ENCODE results near the gene ROPN1L. TPM values are rescaled to one million over a fixed set of nuclear protein-coding genes. Genes with fewer than 3 reads are reported as not detected.

ROPN1L gene
- total and polyA plus RNA-seq, 10 of the 15 experiments (the other 5 are each of a cell fraction or from before 2014, with no cell fraction given) = 0.07 to 0.38 (median 0.22) TPM; not detected in 6

DNA sequence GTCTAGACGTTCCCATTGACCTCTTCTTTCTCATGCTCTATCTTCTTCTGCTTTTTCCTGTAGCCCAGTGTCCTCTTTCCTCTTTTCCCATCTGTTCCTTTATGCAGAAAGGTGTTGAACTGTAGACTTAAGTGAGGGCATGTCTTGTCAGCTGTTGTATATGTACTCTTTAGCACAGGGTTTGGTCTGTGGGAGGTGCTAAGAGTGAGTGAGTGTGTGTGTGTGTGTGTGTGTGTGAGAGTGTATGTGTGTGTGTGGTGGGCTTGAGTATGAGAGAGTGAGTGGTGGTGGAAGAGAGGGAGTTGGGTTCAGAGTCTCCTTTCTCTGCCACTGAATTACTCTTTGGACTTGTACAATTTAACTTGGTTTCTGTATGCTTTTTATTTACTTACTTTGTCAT, 10.3 kb upstream of the ROPN1L start (continued):
- TF ChIP-seq MXI1 (IDR thresholded peaks at IDR 0.05; ENCODE audit: low read depth, low read length) = no peak
- TF ChIP-seq TBL1XR1 (IDR thresholded peaks at IDR 0.05; ENCODE audit: low read depth, low read length) = no peak
- TF ChIP-seq DPF2 (IDR thresholded peaks at IDR 0.05) = no peak
- TF ChIP-seq RELA (IDR thresholded peaks at IDR 0.05; ENCODE audit: borderline replicate concordance, partially characterized antibody) = no peak

DNA sequence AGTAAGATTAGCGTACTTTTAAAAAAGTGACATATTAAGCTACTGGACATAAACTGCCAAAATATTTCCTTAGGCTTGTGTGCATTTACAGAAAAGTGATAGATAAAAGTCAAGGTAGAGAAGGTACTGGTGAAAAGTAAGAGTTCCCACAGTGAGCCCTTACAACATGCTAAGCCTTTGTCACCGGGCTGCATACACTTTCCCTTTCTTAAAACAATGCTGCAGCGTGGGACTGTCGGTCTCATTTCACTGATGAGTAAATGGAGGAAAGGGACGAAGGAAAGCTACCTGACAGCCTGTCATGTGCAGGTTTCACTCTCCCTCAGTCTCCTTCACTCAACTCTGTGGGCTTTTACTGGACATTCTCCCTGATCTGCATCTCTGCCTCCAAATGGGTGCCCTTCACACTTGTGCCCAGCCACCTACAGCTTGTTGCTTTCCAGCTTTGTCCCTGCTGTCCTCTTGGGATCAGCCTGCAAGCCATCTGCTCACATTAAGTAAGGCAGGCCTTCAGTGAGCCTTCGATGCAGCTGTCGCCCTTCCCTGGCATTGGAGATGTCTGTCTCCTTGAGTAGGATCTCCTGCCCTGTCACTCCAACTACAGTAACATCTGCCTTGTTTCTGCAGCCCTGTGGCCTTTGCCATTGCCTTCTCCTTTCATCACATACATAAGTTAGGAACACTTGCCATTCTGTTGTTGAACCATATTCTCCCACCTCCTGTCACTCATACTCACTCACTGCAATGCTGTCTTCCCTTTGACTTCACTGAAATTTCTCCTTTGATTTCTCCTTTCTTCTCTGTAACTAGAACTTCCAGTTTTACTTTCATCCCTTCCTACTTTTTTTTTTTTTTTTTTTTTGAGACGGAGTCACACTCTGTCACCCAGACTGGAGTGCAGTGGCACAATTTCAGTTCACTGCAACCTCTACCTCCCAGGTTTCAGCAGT, 9.3 kb upstream of the ROPN1L start:
- Histone ChIP-seq H3K36me3 (ENCODE audit: control insufficient read depth in 2 of 2, insufficient read depth in 2 of 2, low read length in 1 of 2) (peaks cover 5 to 12% of the 10 kb centered on the region in 2 experiments), H2AFZ (ENCODE audit: control insufficient read depth, low read depth, low read length) (no peak overlapping the region), H3K27me3 (replicated peaks in 1 of 2; ENCODE audit: control insufficient read depth in 2 of 2, insufficient read depth in 2 of 2, low read length in 1 of 2) (no peaks in the 10 kb centered on the region), H3K4me3 (no peak overlapping the region), H3K4me2 (ENCODE audit: control insufficient read depth, insufficient read depth) (no peak overlapping the region), H4K20me1 (ENCODE audit: control insufficient read depth, insufficient read depth) (no peaks in the 10 kb centered on the region), H3K9ac (ENCODE audit: control insufficient read depth, insufficient read depth, low read length) (no peak overlapping the region), H3K79me2 (ENCODE audit: control insufficient read depth, insufficient read depth, low read length) (no peaks in the 10 kb centered on the region), H3K4me1 (ENCODE audit: control insufficient read depth, insufficient read depth, low read length) (no peaks in the 10 kb centered on the region), H3K27ac (ENCODE audit: control insufficient read depth, insufficient read depth) (no peak overlapping the region), H3K9me3 (replicated peaks; ENCODE audit: control insufficient read depth, insufficient read depth, low read length) (no peaks in the 10 kb centered on the region)
- intact Hi-C loops (cut with micrococcal nuclease; ENCODE audit: unreplicated experiment) = no loop called here
- TF ChIP-seq, protein P1, sequence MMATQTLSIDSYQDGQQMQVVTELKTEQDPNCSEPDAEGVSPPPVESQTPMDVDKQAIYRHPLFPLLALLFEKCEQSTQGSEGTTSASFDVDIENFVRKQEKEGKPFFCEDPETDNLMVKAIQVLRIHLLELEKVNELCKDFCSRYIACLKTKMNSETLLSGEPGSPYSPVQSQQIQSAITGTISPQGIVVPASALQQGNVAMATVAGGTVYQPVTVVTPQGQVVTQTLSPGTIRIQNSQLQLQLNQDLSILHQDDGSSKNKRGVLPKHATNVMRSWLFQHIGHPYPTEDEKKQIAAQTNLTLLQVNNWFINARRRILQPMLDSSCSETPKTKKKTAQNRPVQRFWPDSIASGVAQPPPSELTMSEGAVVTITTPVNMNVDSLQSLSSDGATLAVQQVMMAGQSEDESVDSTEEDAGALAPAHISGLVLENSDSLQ (IDR thresholded peaks at IDR 0.05) = 0 out of 2 replicates have a peak, but pooled peaks have one; percentile 24
- TF ChIP-seq POLR2A (IDR thresholded peaks at IDR 0.05; ENCODE audit: low read depth, low read length) (0 out of 2 replicates have a peak, but pooled peaks have one; percentile 40), WRNIP1 (IDR thresholded peaks at IDR 0.05; ENCODE audit: borderline replicate concordance, low read depth, low read length) (no peak), ZSCAN29 (IDR thresholded peaks at IDR 0.05) (no peak), SMAD5 (IDR thresholded peaks at IDR 0.05; ENCODE audit: low read depth) (no peak), HCFC1 (IDR thresholded peaks at IDR 0.05; ENCODE audit: low read length) (no peak)
- no peak for DNase-seq (ENCODE audit: low read depth, low spot score)
- in situ Hi-C loops (cut with MboI) = no loop called here
- FAIRE-seq = no peak
- BruUV-seq (replicated peaks) = no TSS peak
- RAD21 ChIA-PET (ENCODE audit: unreplicated experiment) = interaction anchor here (0.8 kb wide), 1 partner anchor 148 kb away, joined by 3 read pairs; no protein-coding TSS in a partner anchor
- no peak for ATAC-seq
- POLR2A ChIA-PET = no interaction called here
- SMC1A ChIA-PET (ENCODE audit: uncharacterized antibody, unreplicated experiment) = interaction anchor here (0.8 kb wide), 1 partner anchor 10 kb away, joined by 4 read pairs; no protein-coding TSS in a partner anchor
- WGBS (ENCODE audit: insufficient coverage, insufficient replicate concordance, low lambda C conversion rate, missing lambda C conversion rate) = 84% methylated on average over 7 of the region's 8 CpGs
- CTCF ChIA-PET = no interaction called here

Measured in GM12878 (cell line).